GM23338 (cell line): ENCODE results near the gene RIPPLY2. TPM values are rescaled to one million over a fixed set of nuclear protein-coding genes. Genes with fewer than 3 reads are reported as not detected.
A peak's percentile ranks its signal among the peaks of the same experiment; 100 is the strongest.

ENCODE experiments used
- ATAC-seq: fragments of 200-7000 bp; cut with Tn5 transposase; 3 replicates; pipeline ENCODE4 v1.9.1; 2020
- DNase-seq: peaks from one replicate; pipeline ENCODE4 v3.0.0-alpha.2; 2015; ENCODE audit warnings: low spot score
- H2AFZ ChIP-seq: fragments of 200-600 bp; sonication (generic); 2 replicates; pipeline ENCODE4 v1.8.0; 2016; ENCODE audit warnings: antibody characterized with exemption, mild to moderate bottlenecking, moderate library complexity
- H3F3A ChIP-seq: fragments of 200-600 bp; sonication (generic); replicated peaks from 2 replicates; pipeline ENCODE4 v1.8.0; 2017; ENCODE audit warnings: antibody characterized with exemption, mixed run types, low read depth
- H3K27ac ChIP-seq: fragments of 200-600 bp; sonication (generic); 2 replicates; pipeline ENCODE4 v1.6.1; 2016; ENCODE audit warnings: low read depth
- H3K27me3 ChIP-seq: fragments of 200-600 bp; sonication (generic); 2 replicates; pipeline ENCODE4 v1.8.0; 2016; ENCODE audit warnings: mild to moderate bottlenecking, mixed run types, moderate library complexity; ENCODE audit not compliant: insufficient read depth
- H3K36me3 ChIP-seq: fragments of 200-600 bp; sonication (generic); 2 replicates; pipeline ENCODE4 v1.8.0; 2016; ENCODE audit warnings: mild to moderate bottlenecking; ENCODE audit not compliant: insufficient read depth
- H3K4me1 ChIP-seq: fragments of 200-600 bp; sonication (generic); 2 replicates; pipeline ENCODE4 v1.8.0; 2016; ENCODE audit warnings: mild to moderate bottlenecking, moderate library complexity; ENCODE audit not compliant: insufficient read depth
- H3K4me2 ChIP-seq: fragments of 200-600 bp; sonication (generic); 2 replicates; pipeline ENCODE4 v1.7.1; 2017; ENCODE audit warnings: mixed run types
- H3K4me3 ChIP-seq: fragments of 200-600 bp; sonication (generic); 2 replicates; pipeline ENCODE4 v1.6.1; 2016; ENCODE audit warnings: mixed run types
- H3K79me2 ChIP-seq: fragments of 200-600 bp; sonication (generic); replicated peaks from 2 replicates; pipeline ENCODE4 v1.8.0; 2017; ENCODE audit warnings: mild to moderate bottlenecking; ENCODE audit not compliant: insufficient read depth
- H3K9me2 ChIP-seq: fragments of 200-600 bp; sonication (generic); 2 replicates; pipeline ENCODE4 v1.8.0; 2017; ENCODE audit not compliant: insufficient read depth
- H4K20me1 ChIP-seq: fragments of 200-600 bp; sonication (generic); replicated peaks from 2 replicates; pipeline ENCODE4 v1.8.0; 2017; ENCODE audit warnings: mild to moderate bottlenecking; ENCODE audit not compliant: insufficient read depth
- H3K27ac Mint-ChIP-seq: 2 replicates; pipeline ENCODE4 v1.8.0; 2020; ENCODE audit warnings: inconsistent platforms, mild to moderate bottlenecking, moderate library complexity, mixed read lengths
- H3K27me3 Mint-ChIP-seq: 3 replicates; pipeline ENCODE4 v1.8.0; 2022; ENCODE audit warnings: low read depth, mild to moderate bottlenecking, moderate library complexity, mixed read lengths, inconsistent platforms; ENCODE audit not compliant: insufficient read depth, poor library complexity
- H3K36me3 Mint-ChIP-seq: 3 replicates; pipeline ENCODE4 v1.8.0; 2021; ENCODE audit warnings: low read depth, mild to moderate bottlenecking, inconsistent platforms, moderate library complexity, mixed read lengths
- H3K4me1 Mint-ChIP-seq: 3 replicates; pipeline ENCODE4 v1.8.0; 2020; ENCODE audit warnings: mild to moderate bottlenecking, inconsistent platforms, mixed read lengths
- H3K4me3 Mint-ChIP-seq: 3 replicates; pipeline ENCODE4 v1.8.0; 2021; ENCODE audit warnings: moderate library complexity, mild to moderate bottlenecking, inconsistent platforms, mixed read lengths
- H3K9me3 Mint-ChIP-seq: 3 replicates; pipeline ENCODE4 v1.8.0; 2020; ENCODE audit warnings: moderate library complexity, mild to moderate bottlenecking, inconsistent platforms, mixed read lengths
- CREB1 ChIP-seq: fragments of 250-450 bp; sonication (Bioruptor Pico); IDR thresholded peaks from 2 replicates; pipeline ENCODE4 v1.5.0; 2020; ENCODE audit warnings: low read depth, mild to moderate bottlenecking, moderate library complexity
- EZH2 ChIP-seq: fragments of 200-600 bp; sonication (generic); IDR thresholded peaks from one replicate; pipeline ENCODE4 v1.8.0; 2017; ENCODE audit warnings: antibody characterized with exemption, mild to moderate bottlenecking, low read depth; ENCODE audit not compliant: unreplicated experiment
- EZH2phosphoT487 ChIP-seq: fragments of 200-600 bp; sonication (generic); IDR thresholded peaks from one replicate; pipeline ENCODE4 v1.8.1; 2018; ENCODE audit warnings: antibody characterized with exemption; ENCODE audit not compliant: unreplicated experiment
- JUNB ChIP-seq: IDR thresholded peaks from one replicate; pipeline ENCODE4 v1.6.1; 2016; ENCODE audit warnings: antibody characterized with exemption; ENCODE audit not compliant: unreplicated experiment
- NANOG ChIP-seq: IDR thresholded peaks from 2 replicates; pipeline ENCODE4 v1.6.1; 2016; ENCODE audit warnings: antibody characterized with exemption, borderline replicate concordance
- POLR2AphosphoS5 ChIP-seq: IDR thresholded peaks from 2 replicates; pipeline ENCODE4 v1.6.1; 2016; ENCODE audit warnings: antibody characterized with exemption, low read depth
- ZNF114 ChIP-seq: fragments of 250-450 bp; sonication (Bioruptor Pico); IDR thresholded peaks from 2 replicates; pipeline ENCODE4 v1.5.0; 2020; ENCODE audit warnings: mild to moderate bottlenecking, moderate library complexity
- ZNF331 ChIP-seq: fragments of 250-450 bp; sonication (Bioruptor Pico); IDR thresholded peaks from 2 replicates; pipeline ENCODE4 v1.5.0; 2020; ENCODE audit warnings: low read depth, mild to moderate bottlenecking, moderate library complexity
- polyA plus RNA-seq: library from polyadenylated mRNA; unstranded; fragments of >200 nt; fragmentation: Nextera tagmentation; extraction: Ambion mirVana; gene quantifications from 2 replicates; pipeline ENCODE4 v1.2.1, GENCODE V29; 2016
- total RNA-seq: library from RNA; depleted of rRNA; stranded (reverse); fragments of >200 nt; shearing (Covaris generic); gene quantifications from 2 replicates; pipeline ENCODE4 v1.2.3, GENCODE V29; 2014
- TF ChIP-seq, protein P1 (sequence below): IDR thresholded peaks from 2 replicates; pipeline ENCODE4 v1.6.1; 2016; ENCODE audit warnings: antibody characterized with exemption
- TF ChIP-seq, protein P2 (sequence below), 2 experiments: fragments of 200-600 bp in 1 of 2; sonication (generic) in 1 of 2; conservative IDR thresholded peaks; 2 replicates each; pipeline versions ENCODE4 v1.5.1 to v1.6.1; 2016 to 2017; ENCODE audit warnings: antibody characterized with exemption in 2 of 2, low read depth in 2 of 2, mild to moderate bottlenecking in 2 of 2, moderate library complexity in 1 of 2
- TF ChIP-seq, protein P3 (sequence below): IDR thresholded peaks from one replicate; pipeline ENCODE4 v1.6.1; 2018; ENCODE audit warnings: antibody characterized with exemption; ENCODE audit not compliant: unreplicated experiment

The RIPPLY2 gene
- total and polyA plus RNA-seq, 2 experiments from 2014 or later: 3.4 to 4.0 TPM

DNA sequence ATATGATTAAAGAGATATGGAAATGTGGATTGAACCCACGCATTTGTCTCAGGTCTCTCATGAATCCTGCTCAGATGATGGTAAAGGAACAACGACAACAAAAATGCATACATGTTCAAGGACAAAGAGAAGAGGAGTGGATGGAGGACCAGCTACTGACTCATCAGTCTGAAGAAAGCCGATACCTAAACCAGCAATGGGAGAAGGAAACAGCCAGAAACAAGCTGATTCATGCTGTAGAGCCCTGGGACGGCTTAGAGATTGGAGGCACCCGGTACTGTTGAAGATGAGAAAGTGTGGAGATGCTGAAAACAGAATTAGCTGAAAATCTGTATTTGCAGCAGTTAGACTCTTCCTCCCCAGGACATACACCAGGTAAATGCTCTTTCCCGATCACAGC, 14.4 kb upstream of the RIPPLY2 start:
- Mint-ChIP-seq H3K4me3 (no peak overlapping the region), H3K36me3 (peaks cover 12% of the 10 kb centered on the region; the same call in 1 of the 3 replicates), H3K27ac (peak overlapping the region; percentile 15; the same call in 1 of the 2 replicates), H3K27me3 (peaks cover 4% of the 10 kb centered on the region), H3K9me3 (peaks cover 30% of the 10 kb centered on the region), H3K4me1 (peaks cover 8% of the 10 kb centered on the region; the same call in 2 of the 3 replicates)
- TF ChIP-seq EZH2phosphoT487 (no peak), EZH2 (no peak)
- no peak overlapping the region for H3K27ac ChIP-seq
- no peaks in the 10 kb centered on the region for H3K4me1 ChIP-seq
- no peaks in the 10 kb centered on the region for H3K9me2 ChIP-seq
- ATAC-seq: no peak
- H3K4me3 ChIP-seq: no peak overlapping the region
- H2AFZ ChIP-seq: peak overlapping the region; percentile 3; the same call in 1 of the 2 replicates
- no peaks in the 10 kb centered on the region for H4K20me1 ChIP-seq
- no peaks in the 10 kb centered on the region; the same call in 1 of the 2 replicates for H3K36me3 ChIP-seq
- peak; percentile 21 for DNase-seq
- H3K79me2 ChIP-seq: no peaks in the 10 kb centered on the region
- no peak overlapping the region for H3K4me2 ChIP-seq
- H3F3A ChIP-seq: no peaks in the 10 kb centered on the region
- no peaks in the 10 kb centered on the region for H3K27me3 ChIP-seq

DNA sequence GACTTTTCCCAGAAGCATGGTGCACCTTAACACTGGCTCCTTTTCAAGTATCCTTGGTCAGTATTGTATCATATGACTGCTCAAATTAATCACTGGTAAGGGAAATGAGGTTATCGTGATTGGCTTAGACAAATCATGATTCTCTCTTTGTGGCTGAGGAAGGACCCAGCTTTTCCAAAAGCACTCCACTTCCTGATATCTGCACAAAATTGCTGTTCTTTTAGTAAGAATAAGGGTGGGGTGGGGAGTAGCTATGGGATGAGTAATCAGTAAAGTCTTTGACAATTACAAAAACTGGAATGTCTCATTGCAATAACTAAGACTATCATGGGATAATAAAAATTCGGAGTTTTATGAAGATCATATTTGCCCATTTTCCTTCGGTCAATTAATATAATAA, 9.0 kb upstream of the RIPPLY2 start:
- Histone ChIP-seq H3K27me3 (no peaks in the 10 kb centered on the region), H3K4me2 (no peak overlapping the region), H3K9me2 (no peaks in the 10 kb centered on the region), H3K79me2 (no peaks in the 10 kb centered on the region), H3F3A (no peaks in the 10 kb centered on the region), H3K27ac (no peak overlapping the region), H2AFZ (no peak overlapping the region), H4K20me1 (no peaks in the 10 kb centered on the region), H3K4me3 (no peak overlapping the region), H3K36me3 (no peaks in the 10 kb centered on the region; the same call in 1 of the 2 replicates), H3K4me1 (no peaks in the 10 kb centered on the region)
- Mint-ChIP-seq H3K27ac (no peak overlapping the region), H3K9me3 (peaks cover 9% of the 10 kb centered on the region), H3K27me3 (no peaks in the 10 kb centered on the region), H3K4me3 (no peak overlapping the region), H3K4me1 (peaks cover 7% of the 10 kb centered on the region; the same call in 2 of the 3 replicates), H3K36me3 (peaks cover 4% of the 10 kb centered on the region; the same call in 1 of the 3 replicates)
- DNase-seq (no peak), ATAC-seq (no peak)
- TF ChIP-seq JUNB (no peak), EZH2 (no peak), CREB1 (CRISPR knock-in tag) (no peak), ZNF331 (CRISPR knock-in tag) (no peak), POLR2AphosphoS5 (no peak), ZNF114 (CRISPR knock-in tag) (no peak), NANOG (no peak), EZH2phosphoT487 (no peak)
- TF ChIP-seq, protein P1, sequence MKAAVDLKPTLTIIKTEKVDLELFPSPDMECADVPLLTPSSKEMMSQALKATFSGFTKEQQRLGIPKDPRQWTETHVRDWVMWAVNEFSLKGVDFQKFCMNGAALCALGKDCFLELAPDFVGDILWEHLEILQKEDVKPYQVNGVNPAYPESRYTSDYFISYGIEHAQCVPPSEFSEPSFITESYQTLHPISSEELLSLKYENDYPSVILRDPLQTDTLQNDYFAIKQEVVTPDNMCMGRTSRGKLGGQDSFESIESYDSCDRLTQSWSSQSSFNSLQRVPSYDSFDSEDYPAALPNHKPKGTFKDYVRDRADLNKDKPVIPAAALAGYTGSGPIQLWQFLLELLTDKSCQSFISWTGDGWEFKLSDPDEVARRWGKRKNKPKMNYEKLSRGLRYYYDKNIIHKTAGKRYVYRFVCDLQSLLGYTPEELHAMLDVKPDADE: no peak
- TF ChIP-seq, protein P2, sequence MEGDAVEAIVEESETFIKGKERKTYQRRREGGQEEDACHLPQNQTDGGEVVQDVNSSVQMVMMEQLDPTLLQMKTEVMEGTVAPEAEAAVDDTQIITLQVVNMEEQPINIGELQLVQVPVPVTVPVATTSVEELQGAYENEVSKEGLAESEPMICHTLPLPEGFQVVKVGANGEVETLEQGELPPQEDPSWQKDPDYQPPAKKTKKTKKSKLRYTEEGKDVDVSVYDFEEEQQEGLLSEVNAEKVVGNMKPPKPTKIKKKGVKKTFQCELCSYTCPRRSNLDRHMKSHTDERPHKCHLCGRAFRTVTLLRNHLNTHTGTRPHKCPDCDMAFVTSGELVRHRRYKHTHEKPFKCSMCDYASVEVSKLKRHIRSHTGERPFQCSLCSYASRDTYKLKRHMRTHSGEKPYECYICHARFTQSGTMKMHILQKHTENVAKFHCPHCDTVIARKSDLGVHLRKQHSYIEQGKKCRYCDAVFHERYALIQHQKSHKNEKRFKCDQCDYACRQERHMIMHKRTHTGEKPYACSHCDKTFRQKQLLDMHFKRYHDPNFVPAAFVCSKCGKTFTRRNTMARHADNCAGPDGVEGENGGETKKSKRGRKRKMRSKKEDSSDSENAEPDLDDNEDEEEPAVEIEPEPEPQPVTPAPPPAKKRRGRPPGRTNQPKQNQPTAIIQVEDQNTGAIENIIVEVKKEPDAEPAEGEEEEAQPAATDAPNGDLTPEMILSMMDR (conservative IDR thresholded peaks at IDR 0.05; ENCODE audit: low read depth in 2 of 2): no peak
- TF ChIP-seq, protein P3, sequence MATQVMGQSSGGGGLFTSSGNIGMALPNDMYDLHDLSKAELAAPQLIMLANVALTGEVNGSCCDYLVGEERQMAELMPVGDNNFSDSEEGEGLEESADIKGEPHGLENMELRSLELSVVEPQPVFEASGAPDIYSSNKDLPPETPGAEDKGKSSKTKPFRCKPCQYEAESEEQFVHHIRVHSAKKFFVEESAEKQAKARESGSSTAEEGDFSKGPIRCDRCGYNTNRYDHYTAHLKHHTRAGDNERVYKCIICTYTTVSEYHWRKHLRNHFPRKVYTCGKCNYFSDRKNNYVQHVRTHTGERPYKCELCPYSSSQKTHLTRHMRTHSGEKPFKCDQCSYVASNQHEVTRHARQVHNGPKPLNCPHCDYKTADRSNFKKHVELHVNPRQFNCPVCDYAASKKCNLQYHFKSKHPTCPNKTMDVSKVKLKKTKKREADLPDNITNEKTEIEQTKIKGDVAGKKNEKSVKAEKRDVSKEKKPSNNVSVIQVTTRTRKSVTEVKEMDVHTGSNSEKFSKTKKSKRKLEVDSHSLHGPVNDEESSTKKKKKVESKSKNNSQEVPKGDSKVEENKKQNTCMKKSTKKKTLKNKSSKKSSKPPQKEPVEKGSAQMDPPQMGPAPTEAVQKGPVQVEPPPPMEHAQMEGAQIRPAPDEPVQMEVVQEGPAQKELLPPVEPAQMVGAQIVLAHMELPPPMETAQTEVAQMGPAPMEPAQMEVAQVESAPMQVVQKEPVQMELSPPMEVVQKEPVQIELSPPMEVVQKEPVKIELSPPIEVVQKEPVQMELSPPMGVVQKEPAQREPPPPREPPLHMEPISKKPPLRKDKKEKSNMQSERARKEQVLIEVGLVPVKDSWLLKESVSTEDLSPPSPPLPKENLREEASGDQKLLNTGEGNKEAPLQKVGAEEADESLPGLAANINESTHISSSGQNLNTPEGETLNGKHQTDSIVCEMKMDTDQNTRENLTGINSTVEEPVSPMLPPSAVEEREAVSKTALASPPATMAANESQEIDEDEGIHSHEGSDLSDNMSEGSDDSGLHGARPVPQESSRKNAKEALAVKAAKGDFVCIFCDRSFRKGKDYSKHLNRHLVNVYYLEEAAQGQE: no peak
